Breast epithelium (tissue), 3 donors: ENCODE results near the gene BUB1B.

Experiments used
- CTCF ChIP-seq, 3 donors: fragments of 450-650 bp; IDR thresholded peaks; one replicate each; pipeline ENCODE4 v1.5.1; 2016 to 2017; ENCODE audit warnings: antibody characterized with exemption in 3 of 3, mild to moderate bottlenecking in 3 of 3, moderate library complexity in 3 of 3
- POLR2A ChIP-seq: fragments of 450-650 bp; IDR thresholded peaks from one replicate; pipeline ENCODE4 v1.6.1; 2016; ENCODE audit warnings: antibody characterized with exemption, mild to moderate bottlenecking, moderate library complexity
- POLR2AphosphoS5 ChIP-seq, 3 donors: sonication (generic); formaldehyde crosslinking; IDR thresholded peaks; one replicate each; pipeline ENCODE4 v1.6.1; 2017; ENCODE audit warnings: antibody characterized with exemption in 3 of 3

DNA sequence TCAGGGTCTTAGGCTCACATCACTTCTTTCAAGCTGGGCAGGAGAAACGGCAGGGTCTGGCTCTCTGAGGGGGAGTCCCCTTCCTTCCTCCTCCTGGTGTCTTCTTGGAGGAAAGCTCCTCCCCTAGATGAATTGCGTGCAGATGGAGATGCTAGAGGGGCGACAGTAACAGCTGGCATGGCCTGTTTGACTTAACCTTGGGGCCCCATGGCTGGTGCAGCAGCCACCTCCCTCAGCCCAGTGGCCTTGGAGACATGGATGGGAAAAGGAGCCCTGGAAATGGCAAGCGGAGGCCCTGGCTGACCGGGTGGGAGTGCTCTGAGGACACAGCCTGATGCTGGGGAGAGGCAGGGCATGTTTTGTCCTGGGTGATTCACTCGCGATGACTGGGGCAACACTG lies 98.2 kb downstream of the BUB1B start:
- no peak for TF ChIP-seq POLR2AphosphoS5 (IDR thresholded peaks at IDR 0.05)
- no peak for TF ChIP-seq CTCF (IDR thresholded peaks at IDR 0.05)
- TF ChIP-seq POLR2A, result no peak
